ENCODE results near the gene OCIAD2. TPM values are rescaled to one million over a fixed set of nuclear protein-coding genes. Genes with fewer than 3 reads are reported as not detected.
"Not testable (repeated sequence)": the region's sequence is repeated elsewhere in the genome, so short reads cannot be mapped to it uniquely, and the experiment has no call there.

The OCIAD2 gene
- total RNA-seq, 1 donor from 2014 or later, result 58.9 TPM

GRCh38 chr4:48854982-48855381, 51.6 kb downstream of the OCIAD2 start:
- DNase-seq (ENCODE audit: extremely low read depth, low read depth, low spot score), result no peak

DNA sequence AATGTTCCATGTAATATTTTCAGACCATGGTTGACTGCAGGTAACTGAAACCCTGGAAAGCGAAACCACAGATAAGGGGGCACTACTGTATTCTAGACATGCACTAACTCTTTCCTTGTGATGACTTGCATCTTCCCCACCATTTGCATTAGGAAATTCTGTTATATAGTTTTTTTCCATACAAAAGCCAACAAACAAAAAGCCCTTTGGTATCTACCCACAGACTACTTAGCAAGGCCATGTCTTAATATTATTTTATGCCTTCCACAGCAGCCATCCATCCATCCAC, 52.2 kb downstream of the OCIAD2 start:
- DNase-seq (ENCODE audit: extremely low read depth, low read depth, low spot score), result no peak

GRCh38 chr4:48853604-48854394, 52.8 kb downstream of the OCIAD2 start:
- no peak for DNase-seq (ENCODE audit: extremely low read depth, low read depth, low spot score)

- no peak for DNase-seq (ENCODE audit: extremely low read depth, low read depth, low spot score)
Measured at GRCh38 chr4:48851651-48852050, 54.9 kb downstream of the OCIAD2 start.

- not testable (repeated sequence) for DNase-seq (ENCODE audit: extremely low read depth, low read depth, low spot score)
Measured at GRCh38 chr4:48848799-48849198, 57.8 kb downstream of the OCIAD2 start.

DNA sequence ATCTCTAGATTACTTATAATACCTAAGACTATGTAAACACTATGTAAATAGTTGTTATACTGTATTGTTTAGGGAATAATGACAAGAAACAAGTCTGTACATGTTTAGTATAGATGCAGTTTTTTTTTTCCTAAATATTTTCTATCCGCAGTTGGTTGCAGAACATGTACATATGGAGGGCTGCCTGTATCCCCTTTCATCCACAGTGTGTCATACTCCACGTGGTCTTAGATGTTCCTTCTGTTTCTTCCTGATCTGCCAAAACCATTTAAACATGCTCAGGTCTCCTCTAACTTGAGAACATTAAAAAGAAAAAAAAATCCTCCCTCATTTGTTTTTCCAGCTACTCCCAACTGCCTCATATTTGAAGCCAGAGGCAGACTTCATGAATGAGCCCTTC, 61.7 kb downstream of the OCIAD2 start:
- DNase-seq (ENCODE audit: extremely low read depth, low read depth, low spot score), result no peak

DNA sequence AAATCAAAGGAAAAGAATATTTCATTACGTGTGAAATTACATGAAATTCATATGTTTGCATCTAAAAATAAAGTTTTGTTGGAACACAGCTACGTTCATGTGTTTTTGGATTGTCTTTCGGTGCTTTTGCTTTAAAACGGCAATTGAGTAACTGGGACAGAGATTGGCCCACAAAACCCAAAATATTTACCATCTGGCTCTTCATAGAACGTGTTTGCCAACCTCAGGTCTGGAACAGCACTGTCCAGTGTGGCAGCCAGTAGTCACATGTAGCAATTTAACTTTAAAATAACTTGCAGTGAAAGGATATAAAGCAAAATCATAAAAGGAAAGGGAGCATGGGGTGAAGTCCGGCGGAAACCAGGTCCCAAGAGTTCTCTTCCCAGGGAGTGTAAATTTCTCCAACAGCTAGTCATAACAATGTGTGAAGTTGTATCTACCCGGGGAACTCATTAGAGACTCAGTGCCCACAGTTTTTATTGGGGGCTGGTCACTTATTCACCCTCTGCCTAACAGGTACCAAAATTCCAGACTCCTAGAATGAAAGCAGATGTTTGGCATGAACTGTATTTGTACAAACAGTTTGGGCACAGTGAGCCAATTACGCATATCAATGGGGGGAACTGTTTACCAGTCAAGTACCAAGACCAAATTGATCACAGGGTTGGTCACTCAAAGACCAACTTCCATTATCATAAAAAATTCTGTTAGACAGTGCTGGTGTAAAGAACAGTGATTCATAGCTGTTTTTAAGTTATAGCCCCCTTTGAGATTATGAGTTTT, 65.3 kb downstream of the OCIAD2 start:
- no peak for DNase-seq (ENCODE audit: extremely low read depth, low read depth, low spot score)

DNA sequence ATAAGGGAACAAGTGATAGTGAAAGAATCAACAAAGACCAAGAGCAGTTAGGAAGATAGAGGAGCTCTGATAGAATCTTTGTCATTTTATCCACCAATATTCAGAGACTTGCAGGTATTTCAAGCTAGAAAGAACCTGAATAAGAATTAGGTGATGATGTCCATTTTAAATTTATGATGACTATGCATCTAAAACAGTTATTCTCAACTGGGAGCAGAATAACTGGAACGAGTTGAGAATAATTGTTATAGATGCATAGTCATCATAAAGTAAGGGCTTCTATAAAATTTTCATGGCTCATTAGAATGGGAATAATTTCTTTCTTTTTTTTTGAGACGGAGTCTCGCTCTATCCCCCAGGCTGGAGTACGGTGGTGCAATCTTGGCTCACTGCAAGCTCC, 69.9 kb downstream of the OCIAD2 start:
- DNase-seq (ENCODE audit: extremely low read depth, low read depth, low spot score), result no peak

Other genes starting within 250 kb of the OCIAD2 start
- 51.8 and 72.9 TPM in 2 replicates for gene FRYL, start 126.5 kb downstream of the OCIAD2 start, total RNA-seq
- 123 and 136 TPM in 2 replicates for gene OCIAD1, start 75.7 kb downstream of the OCIAD2 start, total RNA-seq
- gene CWH43, start 79.5 kb upstream of the OCIAD2 start, total RNA-seq, result not detected in 2 replicates

Measured in glomerular endothelial cell (primary cell).